PFSK-1 (cell line): ENCODE measurements around the gene XPO6.

Source experiments
- FOXP2 ChIP-seq: optimal IDR thresholded peaks from 2 replicates; pipeline ENCODE3; 2011; ENCODE audit warnings: borderline replicate concordance, control low read depth, inconsistent platforms; ENCODE audit not compliant: insufficient read depth; ENCODE audit errors: extremely low read length, extremely low read depth
- POLR2AphosphoS5 ChIP-seq: IDR thresholded peaks from 2 replicates; pipeline ENCODE4 v1.6.1; 2012; ENCODE audit warnings: low read depth, mild to moderate bottlenecking, control low read depth, low read length, moderate library complexity
- SIN3A ChIP-seq: IDR thresholded peaks from 2 replicates; pipeline ENCODE4 v1.6.1; 2012; ENCODE audit warnings: mild to moderate bottlenecking, low read length, moderate library complexity, borderline replicate concordance; ENCODE audit not compliant: insufficient read depth
- TAF1 ChIP-seq: IDR thresholded peaks from 2 replicates; pipeline ENCODE4 v1.6.1; 2012; ENCODE audit warnings: low read length, control low read depth, borderline replicate concordance; ENCODE audit not compliant: insufficient read depth
- TF ChIP-seq, protein P1 (sequence below), 2 experiments: IDR thresholded peaks; 2 replicates each; pipeline versions ENCODE4 v1.6.1 to v1.8.0; 2011 to 2012; ENCODE audit warnings: low read depth in 2 of 2, low read length in 2 of 2, control low read depth in 1 of 2, inconsistent platforms in 1 of 2, mild to moderate bottlenecking in 1 of 2, moderate library complexity in 1 of 2; ENCODE audit not compliant: insufficient read depth in 1 of 2

The XPO6 gene

DNA sequence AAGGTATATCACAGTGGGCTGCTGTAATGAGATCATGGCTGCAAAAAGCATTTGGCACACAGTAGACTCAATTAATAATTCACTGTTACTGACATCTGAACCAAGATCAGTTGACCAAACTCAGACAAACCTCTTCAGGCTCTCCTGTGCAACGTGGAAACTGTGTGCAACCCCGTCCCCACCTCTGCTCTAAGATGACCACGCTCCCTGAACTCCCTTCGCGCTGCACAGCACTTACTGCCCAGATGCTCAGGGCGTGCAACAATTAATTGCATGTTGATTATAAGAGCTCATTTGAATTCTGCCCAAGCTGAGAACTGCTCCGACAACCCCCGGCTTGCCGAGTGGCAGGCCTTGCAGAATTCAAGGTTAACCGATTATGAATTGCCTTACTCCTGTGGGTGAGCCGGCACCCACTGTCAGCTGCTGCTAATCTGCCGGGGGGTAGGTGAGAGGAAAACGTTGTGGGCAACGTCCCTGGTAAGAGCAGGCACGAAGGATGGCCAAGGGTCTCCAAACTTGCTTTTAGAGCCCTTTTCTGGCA, 147.0 kb downstream of the XPO6 start:
- TF ChIP-seq TAF1 (no peak), POLR2AphosphoS5 (no peak), SIN3A (no peak), FOXP2 (no peak)
- TF ChIP-seq, protein P1, sequence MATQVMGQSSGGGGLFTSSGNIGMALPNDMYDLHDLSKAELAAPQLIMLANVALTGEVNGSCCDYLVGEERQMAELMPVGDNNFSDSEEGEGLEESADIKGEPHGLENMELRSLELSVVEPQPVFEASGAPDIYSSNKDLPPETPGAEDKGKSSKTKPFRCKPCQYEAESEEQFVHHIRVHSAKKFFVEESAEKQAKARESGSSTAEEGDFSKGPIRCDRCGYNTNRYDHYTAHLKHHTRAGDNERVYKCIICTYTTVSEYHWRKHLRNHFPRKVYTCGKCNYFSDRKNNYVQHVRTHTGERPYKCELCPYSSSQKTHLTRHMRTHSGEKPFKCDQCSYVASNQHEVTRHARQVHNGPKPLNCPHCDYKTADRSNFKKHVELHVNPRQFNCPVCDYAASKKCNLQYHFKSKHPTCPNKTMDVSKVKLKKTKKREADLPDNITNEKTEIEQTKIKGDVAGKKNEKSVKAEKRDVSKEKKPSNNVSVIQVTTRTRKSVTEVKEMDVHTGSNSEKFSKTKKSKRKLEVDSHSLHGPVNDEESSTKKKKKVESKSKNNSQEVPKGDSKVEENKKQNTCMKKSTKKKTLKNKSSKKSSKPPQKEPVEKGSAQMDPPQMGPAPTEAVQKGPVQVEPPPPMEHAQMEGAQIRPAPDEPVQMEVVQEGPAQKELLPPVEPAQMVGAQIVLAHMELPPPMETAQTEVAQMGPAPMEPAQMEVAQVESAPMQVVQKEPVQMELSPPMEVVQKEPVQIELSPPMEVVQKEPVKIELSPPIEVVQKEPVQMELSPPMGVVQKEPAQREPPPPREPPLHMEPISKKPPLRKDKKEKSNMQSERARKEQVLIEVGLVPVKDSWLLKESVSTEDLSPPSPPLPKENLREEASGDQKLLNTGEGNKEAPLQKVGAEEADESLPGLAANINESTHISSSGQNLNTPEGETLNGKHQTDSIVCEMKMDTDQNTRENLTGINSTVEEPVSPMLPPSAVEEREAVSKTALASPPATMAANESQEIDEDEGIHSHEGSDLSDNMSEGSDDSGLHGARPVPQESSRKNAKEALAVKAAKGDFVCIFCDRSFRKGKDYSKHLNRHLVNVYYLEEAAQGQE (IDR thresholded peaks at IDR 0.05; ENCODE audit: insufficient read depth in 1 of 2, low read depth in 2 of 2, low read length in 2 of 2), result no peak

DNA sequence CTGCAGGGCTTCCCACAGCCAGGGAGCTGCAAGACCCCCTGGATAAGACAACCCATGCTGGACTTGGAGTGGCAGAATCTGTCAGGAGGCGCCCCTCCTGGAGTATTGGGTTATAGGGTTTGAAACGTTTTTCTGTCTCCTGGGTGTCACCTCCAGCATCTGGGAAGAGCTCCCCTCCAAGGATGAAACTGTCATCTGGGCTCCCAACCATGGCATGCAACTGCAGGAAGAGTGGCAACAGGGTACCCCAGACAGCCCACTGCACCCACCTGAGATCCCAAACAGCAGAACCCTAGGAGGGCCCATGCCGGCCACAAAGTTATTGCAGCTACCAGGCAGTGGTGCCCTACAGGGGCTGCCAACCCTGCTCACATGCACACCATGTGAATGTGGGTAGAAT, 147.6 kb downstream of the XPO6 start:
- TF ChIP-seq SIN3A, result no peak
- no peak for TF ChIP-seq FOXP2
- no peak for TF ChIP-seq POLR2AphosphoS5
- TF ChIP-seq, protein P1 (IDR thresholded peaks at IDR 0.05; ENCODE audit: insufficient read depth in 1 of 2, low read depth in 2 of 2, low read length in 2 of 2), result no peak
- no peak for TF ChIP-seq TAF1

DNA sequence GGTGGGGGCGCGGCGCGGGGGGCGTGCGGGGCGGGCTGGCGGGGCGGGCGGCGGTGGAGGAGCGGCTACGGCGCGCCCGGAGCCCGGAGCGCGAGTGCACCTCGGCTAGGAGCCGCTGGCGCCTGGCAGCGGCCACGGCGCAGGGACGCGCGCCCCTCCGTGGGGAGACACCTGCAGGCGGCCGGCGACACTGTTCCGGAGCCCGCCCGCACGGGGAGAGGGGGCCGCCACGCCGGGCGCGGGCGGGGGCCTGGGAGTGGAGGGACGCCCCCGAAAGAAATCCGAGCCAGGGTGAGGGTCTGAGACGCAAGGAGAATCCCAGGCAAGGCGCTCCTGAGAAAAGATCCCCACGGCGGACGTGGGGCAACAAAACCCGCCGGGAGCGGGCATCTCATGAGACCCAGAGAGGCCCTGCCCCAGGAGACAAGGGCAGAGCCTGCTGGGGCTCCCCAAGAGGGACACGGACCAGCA, 148.1 kb downstream of the XPO6 start, which contains the start of gene GSG1L:
Gene GSG1L (minus strand): TSS at position 124 of the 471 bp plus-strand sequence. CDS start 290 bp downstream, outside the sequence.
- TF ChIP-seq SIN3A, result no peak
- no peak for TF ChIP-seq POLR2AphosphoS5
- no peak for TF ChIP-seq TAF1
- TF ChIP-seq, protein P1 (IDR thresholded peaks at IDR 0.05; ENCODE audit: insufficient read depth in 1 of 2, low read depth in 2 of 2, low read length in 2 of 2), result no peak
- TF ChIP-seq FOXP2, result no peak

DNA sequence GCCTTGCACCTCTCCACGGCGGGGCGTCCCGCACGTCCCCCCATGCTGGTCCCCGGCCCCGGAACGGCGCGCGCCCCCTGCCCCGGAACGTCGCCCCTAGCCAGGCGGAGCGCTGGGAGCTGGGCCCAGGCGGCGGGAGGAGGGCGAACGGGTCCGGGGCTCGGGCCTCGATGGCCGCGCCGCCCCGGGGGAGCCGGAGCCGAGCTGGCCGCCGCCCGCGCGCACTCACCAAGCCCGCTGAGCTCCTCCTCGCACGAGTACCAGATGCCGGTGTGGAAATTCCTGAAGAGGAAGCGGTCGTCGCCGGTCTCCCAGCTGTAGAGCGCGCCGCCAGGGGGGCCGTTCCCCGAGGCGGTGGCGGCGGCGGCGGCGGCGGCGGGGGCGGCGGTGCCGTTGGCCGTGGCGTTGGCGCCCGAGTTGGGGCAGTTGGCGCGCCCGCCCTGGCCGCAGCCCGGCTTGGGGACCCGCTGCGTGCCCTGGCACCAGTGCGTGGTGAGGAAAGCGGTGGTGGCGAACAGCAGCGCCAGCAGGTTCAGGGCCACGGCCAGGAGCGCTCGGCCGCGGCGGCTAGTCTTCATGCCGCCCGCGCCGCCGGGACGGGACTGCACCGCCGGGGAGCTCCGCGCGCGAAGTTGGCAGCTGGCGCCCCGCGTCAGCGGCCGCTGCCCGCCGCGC, 148.8 kb downstream of the XPO6 start:
- no peak for TF ChIP-seq TAF1
- TF ChIP-seq FOXP2, result no peak
- TF ChIP-seq, protein P1 (IDR thresholded peaks at IDR 0.05; ENCODE audit: insufficient read depth in 1 of 2, low read depth in 2 of 2, low read length in 2 of 2), result no peak
- no peak for TF ChIP-seq POLR2AphosphoS5
- TF ChIP-seq SIN3A, result no peak
